PC-3 (cell line): ENCODE results near the gene DUSP22. TPM values are rescaled to one million over a fixed set of nuclear protein-coding genes. Genes with fewer than 3 reads are reported as not detected.

ENCODE experiments used
- ATAC-seq: fragments of 200-7000 bp; cut with Tn5 transposase; 2 replicates; pipeline ENCODE4 v1.9.1; 2020; ENCODE audit warnings: mild to moderate bottlenecking, moderate library complexity
- BruUV-seq: library from RNA; stranded (reverse); fragments of 400-500 nt; replicated peaks from 2 replicates; lab custom pipeline; 2021; lab: Mats Ljungman, UMichigan
- CTCF ChIA-PET: fragments of 300-600 bp; sonication (Branson Sonifier 250); formaldehyde crosslinking; loops from one replicate; lab custom pipeline; 2022; ENCODE audit warnings: antibody characterized with exemption; lab: Charles Lee
- POLR2A ChIA-PET: fragments of 300-600 bp; sonication (Branson Sonifier 250); formaldehyde crosslinking; loops from one replicate; lab custom pipeline; 2022; ENCODE audit warnings: antibody characterized with exemption; ENCODE audit not compliant: unreplicated experiment; lab: Charles Lee
- DNase-seq: peaks from one replicate; pipeline ENCODE4 v3.0.0-alpha.2; 2015
- H2AFZ ChIP-seq: fragments of 300-600 bp; sonication (generic); 2 replicates; pipeline ENCODE4 v1.6.0; 2016; ENCODE audit warnings: antibody characterized with exemption, low read length
- H3F3A ChIP-seq: fragments of 300-600 bp; sonication (generic); one replicate; pipeline ENCODE4 v1.6.0; 2017; ENCODE audit warnings: antibody characterized with exemption, low read length, control low read depth, mild to moderate bottlenecking; ENCODE audit not compliant: unreplicated experiment
- H3K27ac ChIP-seq: fragments of 300-600 bp; sonication (generic); 2 replicates; pipeline ENCODE4 v1.5.1; 2016; ENCODE audit warnings: mild to moderate bottlenecking, low read length
- H3K27me3 ChIP-seq: fragments of 300-600 bp; sonication (generic); 2 replicates; pipeline ENCODE4 v1.6.1; 2016; ENCODE audit warnings: low read length, mixed read lengths
- H3K36me3 ChIP-seq: fragments of 300-600 bp; sonication (generic); 2 replicates; pipeline ENCODE4 v1.6.1; 2016; ENCODE audit warnings: low read depth, mixed run types, low read length, mixed read lengths
- H3K4me1 ChIP-seq: fragments of 300-600 bp; sonication (generic); 2 replicates; pipeline ENCODE4 v1.5.1; 2016; ENCODE audit warnings: low read length; ENCODE audit not compliant: insufficient read depth
- H3K4me2 ChIP-seq: fragments of 300-600 bp; sonication (generic); 2 replicates; pipeline ENCODE4 v1.6.0; 2016; ENCODE audit warnings: low read length
- H3K4me3 ChIP-seq: fragments of 300-600 bp; sonication (generic); 2 replicates; pipeline ENCODE4 v1.5.1; 2016; ENCODE audit warnings: mild to moderate bottlenecking, low read length, mixed read lengths
- H3K79me2 ChIP-seq: fragments of 300-600 bp; sonication (generic); 2 replicates; pipeline ENCODE4 v1.6.1; 2017; ENCODE audit warnings: low read length, mixed read lengths
- H3K9ac ChIP-seq: fragments of 300-600 bp; sonication (generic); 2 replicates; pipeline ENCODE4 v1.6.0; 2016; ENCODE audit warnings: mild to moderate bottlenecking, low read length
- H3K9me2 ChIP-seq: fragments of 300-600 bp; sonication (generic); replicated peaks from 2 replicates; pipeline ENCODE4 v1.6.1; 2016; ENCODE audit warnings: mixed run types, low read length, mixed read lengths
- H3K9me3 ChIP-seq: fragments of 300-600 bp; sonication (generic); 2 replicates; pipeline ENCODE4 v1.6.1; 2016; ENCODE audit warnings: low read length, mixed read lengths
- H4K20me1 ChIP-seq: fragments of 300-600 bp; sonication (generic); 2 replicates; pipeline ENCODE4 v1.6.1; 2016; ENCODE audit warnings: low read length, mixed read lengths
- EZH2 ChIP-seq: fragments of 300-600 bp; sonication (generic); IDR thresholded peaks from one replicate; pipeline ENCODE4 v1.6.1; 2017; ENCODE audit warnings: antibody characterized with exemption, mild to moderate bottlenecking, low read length; ENCODE audit not compliant: unreplicated experiment
- EZH2phosphoT487 ChIP-seq: fragments of 300-600 bp; sonication (generic); IDR thresholded peaks from 2 replicates; pipeline ENCODE4 v1.6.1; 2018; ENCODE audit warnings: mild to moderate bottlenecking, antibody characterized with exemption, low read length, borderline replicate concordance
- intact Hi-C: fragments of 100-400 bp; cut with micrococcal nuclease; formaldehyde crosslinking; loops from 2 replicates; pipeline ENCODE4 v1.9.0; 2023
- total RNA-seq: library from RNA; depleted of rRNA; stranded (reverse); fragments of >200 nt; gene quantifications from 2 replicates; pipeline ENCODE4 v1.2.3, GENCODE V29; 2014
- TF ChIP-seq, protein P1 (sequence below): fragments of 300-600 bp; sonication (generic); conservative IDR thresholded peaks from 2 replicates; pipeline ENCODE4 v1.5.1; 2017; ENCODE audit warnings: antibody characterized with exemption, low read depth, mild to moderate bottlenecking, low read length

The DUSP22 gene
- total RNA-seq, 1 experiment from 2014 or later = 37.8 TPM

DNA sequence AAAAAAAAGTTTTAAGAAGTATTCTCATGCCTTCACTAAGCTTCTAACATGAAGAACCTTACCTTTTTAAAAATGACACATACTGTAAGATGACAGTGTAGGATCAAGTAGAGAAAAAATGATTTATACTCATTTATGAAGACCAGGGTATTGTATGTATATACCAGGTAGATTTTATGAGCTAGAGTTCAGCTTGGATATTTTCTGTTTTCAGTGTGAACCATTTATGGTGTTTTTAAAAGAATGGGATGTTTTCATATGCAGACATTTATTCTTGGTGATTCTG lies 24.4 kb downstream of the DUSP22 start:
- ChIA-PET POLR2A (no interaction called here), CTCF (no interaction called here)
- no peaks in the 10 kb centered on the region for H3K27me3 ChIP-seq
- no peak overlapping the region for H3K9ac ChIP-seq
- BruUV-seq = no TSS peak
- no peak for TF ChIP-seq EZH2
- TF ChIP-seq, protein P1, sequence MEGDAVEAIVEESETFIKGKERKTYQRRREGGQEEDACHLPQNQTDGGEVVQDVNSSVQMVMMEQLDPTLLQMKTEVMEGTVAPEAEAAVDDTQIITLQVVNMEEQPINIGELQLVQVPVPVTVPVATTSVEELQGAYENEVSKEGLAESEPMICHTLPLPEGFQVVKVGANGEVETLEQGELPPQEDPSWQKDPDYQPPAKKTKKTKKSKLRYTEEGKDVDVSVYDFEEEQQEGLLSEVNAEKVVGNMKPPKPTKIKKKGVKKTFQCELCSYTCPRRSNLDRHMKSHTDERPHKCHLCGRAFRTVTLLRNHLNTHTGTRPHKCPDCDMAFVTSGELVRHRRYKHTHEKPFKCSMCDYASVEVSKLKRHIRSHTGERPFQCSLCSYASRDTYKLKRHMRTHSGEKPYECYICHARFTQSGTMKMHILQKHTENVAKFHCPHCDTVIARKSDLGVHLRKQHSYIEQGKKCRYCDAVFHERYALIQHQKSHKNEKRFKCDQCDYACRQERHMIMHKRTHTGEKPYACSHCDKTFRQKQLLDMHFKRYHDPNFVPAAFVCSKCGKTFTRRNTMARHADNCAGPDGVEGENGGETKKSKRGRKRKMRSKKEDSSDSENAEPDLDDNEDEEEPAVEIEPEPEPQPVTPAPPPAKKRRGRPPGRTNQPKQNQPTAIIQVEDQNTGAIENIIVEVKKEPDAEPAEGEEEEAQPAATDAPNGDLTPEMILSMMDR = no peak
- TF ChIP-seq EZH2phosphoT487 = no peak
- no peak overlapping the region for H3K4me2 ChIP-seq
- H3K9me2 ChIP-seq = no peaks in the 10 kb centered on the region
- H3K27ac ChIP-seq = no peak overlapping the region
- no peaks in the 10 kb centered on the region for H3F3A ChIP-seq
- no peak for DNase-seq
- no peak overlapping the region for H3K4me3 ChIP-seq
- peaks cover 3% of the 10 kb centered on the region; the same call in 1 of the 2 replicates for H3K4me1 ChIP-seq
- H3K79me2 ChIP-seq = no peaks in the 10 kb centered on the region
- H3K9me3 ChIP-seq = no peaks in the 10 kb centered on the region
- no peak for ATAC-seq
- H3K36me3 ChIP-seq = no peaks in the 10 kb centered on the region
- H2AFZ ChIP-seq = no peak overlapping the region
- no peaks in the 10 kb centered on the region for H4K20me1 ChIP-seq
- intact Hi-C loops = no loop called here

DNA sequence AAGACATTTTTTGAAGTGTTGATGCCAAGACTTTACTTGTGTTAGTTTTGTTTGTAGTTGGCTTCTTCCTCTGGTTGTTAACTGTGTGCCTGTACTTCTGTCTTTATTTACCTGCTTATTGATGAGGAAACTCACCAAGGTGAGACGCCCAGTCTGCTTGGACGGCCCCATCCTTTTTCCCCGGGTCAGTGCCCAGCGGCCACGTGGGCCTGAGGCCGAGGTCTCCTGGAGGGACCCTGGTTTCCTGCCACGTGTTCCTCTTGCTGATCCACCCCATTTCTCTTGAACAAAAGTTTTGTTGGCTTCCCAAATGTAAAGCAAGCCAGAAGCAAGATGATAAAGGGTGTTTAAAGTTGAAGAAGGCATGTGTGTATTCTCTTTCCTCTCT lies 24.8 kb downstream of the DUSP22 start:
- Histone ChIP-seq H3K4me3 (no peak overlapping the region), H3K27me3 (no peaks in the 10 kb centered on the region), H3K9ac (no peak overlapping the region), H3K27ac (no peak overlapping the region), H3K4me2 (no peak overlapping the region), H2AFZ (no peak overlapping the region), H3K36me3 (no peaks in the 10 kb centered on the region), H3K9me2 (no peaks in the 10 kb centered on the region), H3F3A (no peaks in the 10 kb centered on the region), H4K20me1 (no peaks in the 10 kb centered on the region), H3K4me1 (peaks cover 3% of the 10 kb centered on the region; the same call in 1 of the 2 replicates), H3K9me3 (no peaks in the 10 kb centered on the region), H3K79me2 (no peaks in the 10 kb centered on the region)
- no peak for TF ChIP-seq EZH2phosphoT487
- TF ChIP-seq, protein P1 = no peak
- TF ChIP-seq EZH2 = no peak
- CTCF ChIA-PET = no interaction called here
- BruUV-seq = no TSS peak
- ATAC-seq (no peak), DNase-seq (no peak)
- intact Hi-C loops = no loop called here
- POLR2A ChIA-PET = no interaction called here

DNA sequence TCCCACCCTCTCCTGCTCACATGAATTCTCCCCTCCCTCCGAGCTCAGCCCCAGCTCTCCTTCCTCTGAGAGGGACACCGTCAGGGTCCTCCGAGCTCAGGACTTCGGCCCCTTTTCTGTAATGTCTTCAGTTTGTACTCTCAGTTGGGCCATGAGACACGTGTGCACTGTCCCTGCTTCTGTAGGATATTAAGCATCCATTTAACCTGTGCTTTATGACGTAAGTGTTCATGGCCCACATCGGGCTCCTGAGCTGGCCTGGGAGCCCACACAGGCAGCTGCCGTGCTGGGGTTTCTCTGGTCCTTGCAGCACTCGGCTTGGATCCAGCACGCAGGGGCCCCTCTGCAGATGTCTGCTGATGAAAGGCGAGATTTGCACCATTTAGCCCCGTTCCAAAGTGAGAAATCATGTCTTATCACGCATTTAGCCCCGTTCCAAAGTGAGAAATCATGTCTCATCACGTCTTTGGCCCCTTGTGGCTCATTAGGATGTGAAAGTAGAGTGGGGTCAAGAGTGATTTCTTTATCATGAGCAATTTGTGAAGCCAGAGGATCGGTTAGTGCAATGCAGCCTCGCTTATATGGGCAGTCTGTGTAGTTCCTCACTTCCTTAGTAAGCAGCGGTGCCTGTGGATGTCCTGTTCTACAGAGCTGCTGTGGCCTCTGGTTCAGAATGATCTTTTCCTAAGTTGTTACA lies 25.3 kb downstream of the DUSP22 start:
- intact Hi-C loops = no loop called here
- Histone ChIP-seq H3K4me3 (no peak overlapping the region), H3K4me2 (no peak overlapping the region), H3K9ac (no peak overlapping the region), H3K79me2 (no peaks in the 10 kb centered on the region), H3F3A (no peaks in the 10 kb centered on the region), H3K27ac (no peak overlapping the region), H3K9me3 (no peaks in the 10 kb centered on the region), H3K4me1 (peaks cover 3% of the 10 kb centered on the region; the same call in 1 of the 2 replicates), H3K36me3 (no peaks in the 10 kb centered on the region), H2AFZ (no peak overlapping the region), H4K20me1 (no peaks in the 10 kb centered on the region), H3K27me3 (no peaks in the 10 kb centered on the region), H3K9me2 (no peaks in the 10 kb centered on the region)
- ATAC-seq (no peak), DNase-seq (no peak)
- ChIA-PET POLR2A (no interaction called here), CTCF (no interaction called here)
- no peak for TF ChIP-seq EZH2phosphoT487
- no peak for TF ChIP-seq EZH2
- TF ChIP-seq, protein P1 = no peak
- no TSS peak for BruUV-seq
